NB4 (cell line): Measurements from ENCODE around the gene NCAM1.
A peak's percentile ranks its signal among the peaks of the same experiment; 100 is the strongest.

Experiments
- DNase-seq: peaks from one replicate; pipeline ENCODE4 v3.0.0; 2010; ENCODE audit warnings: low read depth
- H3K4me3 ChIP-seq: one replicate; pipeline ENCODE4 v1.5.1; 2011; ENCODE audit warnings: mild to moderate bottlenecking, low read depth, low read length, moderate library complexity
- CTCF ChIP-seq: IDR thresholded peaks from one replicate; pipeline ENCODE4 v1.5.1; 2012; ENCODE audit warnings: low read depth, low read length
- MYC ChIP-seq: IDR thresholded peaks from 2 replicates; pipeline ENCODE4 v1.6.1; 2011; ENCODE audit warnings: low read depth, low read length
- POLR2A ChIP-seq: IDR thresholded peaks from 2 replicates; pipeline ENCODE4 v1.6.1; 2011; ENCODE audit warnings: mild to moderate bottlenecking; ENCODE audit not compliant: insufficient read length; ENCODE audit errors: extremely low read depth
- TF ChIP-seq, protein P1 (sequence below): IDR thresholded peaks from 2 replicates; pipeline ENCODE4 v1.6.1; 2011; ENCODE audit warnings: low read depth, low read length

NCAM1 gene

DNA sequence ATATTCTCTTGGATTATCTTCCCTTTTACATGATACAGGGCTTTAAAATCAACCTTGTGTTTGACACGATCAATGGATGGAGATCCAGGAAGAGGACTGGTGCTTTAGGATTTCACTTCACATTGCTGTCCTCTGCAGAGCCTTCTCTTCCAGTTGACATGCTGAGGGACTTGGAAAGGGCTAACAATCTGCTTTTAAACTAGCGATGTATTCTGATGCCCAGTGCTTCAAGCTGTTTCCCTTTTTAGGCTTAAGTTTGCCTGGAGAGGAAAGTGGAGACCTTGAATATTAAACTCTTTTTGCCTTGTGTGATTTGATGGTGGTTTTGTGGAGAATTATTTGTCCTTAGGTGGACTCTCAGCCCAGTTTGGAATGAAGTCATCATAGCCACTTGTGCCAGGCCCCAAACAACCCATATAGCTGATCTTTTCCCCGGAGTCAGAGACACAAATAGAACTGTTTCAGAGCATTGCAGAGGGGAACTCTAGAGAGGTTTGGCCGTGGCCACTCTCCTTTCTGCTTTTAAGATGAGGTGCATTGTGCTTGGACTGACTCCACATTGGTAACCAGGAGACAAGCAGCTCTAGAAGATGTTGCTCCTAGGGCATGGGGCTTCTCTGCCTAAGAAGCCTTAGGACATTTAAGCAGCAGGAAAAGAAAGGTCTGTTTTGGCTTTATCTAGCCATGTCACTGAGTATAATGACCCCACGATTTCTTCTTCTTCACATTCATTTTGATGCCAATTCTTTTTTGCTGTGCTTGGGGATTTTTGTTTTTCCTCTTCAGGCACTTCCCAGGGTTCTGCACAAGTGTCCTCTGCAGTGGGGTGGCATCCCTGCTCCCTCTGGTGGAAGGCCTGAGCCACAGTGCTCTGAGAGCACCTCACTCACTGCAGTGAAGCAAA is 152.8 kb downstream of the NCAM1 start:
- TF ChIP-seq CTCF (peak; percentile 95), MYC (no peak)
- peak; percentile 74 for DNase-seq
- no peak overlapping the region for H3K4me3 ChIP-seq

DNA sequence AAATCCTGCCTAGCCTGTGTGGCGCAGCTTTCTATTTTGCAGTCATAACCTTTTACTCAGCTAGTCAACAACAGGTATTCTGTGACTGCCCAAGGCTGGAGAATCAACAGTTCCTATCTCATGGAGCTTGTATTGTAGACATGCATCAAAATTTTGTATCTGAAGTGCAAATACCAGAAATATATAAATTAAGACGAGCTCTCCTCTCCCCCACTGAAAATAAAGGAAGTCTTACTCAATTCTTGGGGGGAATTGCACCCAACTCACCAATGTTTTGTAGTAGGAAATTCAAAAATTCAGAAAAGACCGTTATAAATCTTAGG is 153.4 kb downstream of the NCAM1 start:
- DNase-seq = no peak
- no peak overlapping the region for H3K4me3 ChIP-seq
- TF ChIP-seq, protein P1, sequence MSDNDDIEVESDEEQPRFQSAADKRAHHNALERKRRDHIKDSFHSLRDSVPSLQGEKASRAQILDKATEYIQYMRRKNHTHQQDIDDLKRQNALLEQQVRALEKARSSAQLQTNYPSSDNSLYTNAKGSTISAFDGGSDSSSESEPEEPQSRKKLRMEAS = no peak
- TF ChIP-seq POLR2A (no peak), CTCF (no peak), MYC (no peak)

DNA sequence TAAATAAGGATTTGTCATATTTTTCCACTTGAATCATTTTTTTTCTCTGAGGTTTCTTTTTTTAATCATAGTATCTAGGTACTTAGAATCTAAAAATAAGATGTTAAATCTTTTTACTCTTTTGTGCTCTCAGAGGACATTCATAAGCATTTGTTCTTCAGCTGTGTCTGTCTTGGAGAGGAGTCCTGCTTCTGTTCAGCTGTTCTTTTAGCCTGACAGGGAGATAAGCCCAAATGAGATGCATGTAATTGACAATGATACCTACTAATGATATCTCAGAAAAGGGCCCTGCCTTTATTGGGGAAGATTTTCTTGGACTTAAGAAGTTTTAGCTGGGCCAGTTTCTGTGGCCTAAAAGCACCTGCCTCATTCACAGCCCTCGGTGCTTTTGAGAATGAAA is 156.9 kb downstream of the NCAM1 start:
- DNase-seq = no peak
- no peak overlapping the region for H3K4me3 ChIP-seq
- TF ChIP-seq MYC = no peak

DNA sequence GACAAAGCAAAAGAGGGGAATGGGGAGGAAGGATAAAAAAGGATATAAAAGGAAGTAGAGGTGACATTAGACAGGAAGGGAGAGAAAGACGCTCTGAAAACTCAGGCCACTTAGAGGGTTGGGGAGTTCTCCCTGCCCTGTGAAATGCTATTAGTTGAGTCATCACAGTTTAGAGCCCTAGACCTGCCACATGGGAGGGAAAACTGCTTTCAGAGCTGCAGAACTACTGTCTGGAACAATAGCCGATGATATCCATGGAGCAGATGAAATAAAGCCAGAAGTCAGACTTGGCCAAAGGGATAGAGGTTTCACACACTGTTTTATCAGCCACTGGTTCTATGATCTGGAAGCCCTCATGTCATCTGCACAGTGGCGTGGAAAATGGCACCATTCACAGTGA is 157.9 kb downstream of the NCAM1 start:
- TF ChIP-seq CTCF (no peak), MYC (no peak), POLR2A (no peak)
- TF ChIP-seq, protein P1 = no peak
- DNase-seq = peak; percentile 6
- no peak overlapping the region for H3K4me3 ChIP-seq

DNA sequence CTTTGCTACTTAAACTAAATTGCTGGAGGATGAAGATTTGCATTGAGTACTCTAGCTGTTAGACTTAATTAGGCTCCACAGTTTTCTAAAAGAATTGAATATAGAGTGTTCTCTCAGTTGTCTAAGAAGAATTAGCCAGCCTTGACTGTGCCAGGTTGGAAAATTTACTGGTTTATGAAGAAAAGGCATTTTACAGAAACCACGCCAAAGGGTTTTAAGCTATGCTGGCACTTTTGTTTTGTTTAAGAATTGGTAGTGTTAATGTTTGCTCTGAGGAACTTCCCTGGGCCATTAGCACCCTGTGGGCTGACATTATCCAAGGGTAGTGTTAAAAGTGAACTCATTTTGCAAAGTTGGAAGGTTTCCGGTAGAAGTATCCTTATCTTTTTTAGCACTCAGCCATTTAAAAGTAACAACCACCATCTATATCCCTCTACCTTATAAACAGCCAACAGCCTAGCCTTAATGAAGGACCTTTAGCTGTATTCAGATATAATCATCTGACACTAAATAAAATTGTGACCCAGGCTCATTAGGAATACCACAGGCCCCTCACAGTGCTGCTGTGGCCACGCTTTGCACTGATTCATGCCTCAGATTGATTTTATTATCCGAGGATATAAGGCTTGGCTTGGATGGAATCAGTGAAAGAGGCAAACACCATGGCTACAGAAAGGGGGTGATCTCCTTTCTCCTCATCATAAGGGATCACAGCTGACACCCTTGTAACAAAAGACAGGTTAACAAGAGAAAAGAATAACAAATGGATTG is 158.9 kb downstream of the NCAM1 start:
- no peak for DNase-seq
- no peak overlapping the region for H3K4me3 ChIP-seq
- TF ChIP-seq, protein P1 = no peak
- TF ChIP-seq CTCF = no peak
- no peak for TF ChIP-seq POLR2A
- TF ChIP-seq MYC = no peak

DNA sequence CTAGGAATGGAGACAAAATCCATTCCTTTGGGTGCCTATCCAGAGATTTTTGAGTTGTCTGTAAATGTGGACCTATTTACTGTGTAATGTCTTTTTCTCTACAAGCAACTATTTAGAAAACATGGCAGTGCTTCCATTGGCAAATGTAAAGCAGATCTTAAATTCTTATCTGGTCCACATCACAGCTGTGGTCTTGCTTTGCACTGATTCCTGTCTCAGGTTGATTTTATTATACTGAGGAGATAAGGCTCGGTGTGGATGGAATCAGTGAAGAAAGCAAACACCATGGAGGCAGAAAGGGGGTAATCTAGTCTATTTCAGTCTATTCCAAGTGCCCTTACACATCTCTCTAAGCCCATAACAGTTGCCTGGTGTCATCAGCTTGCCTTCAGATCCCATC is 160.5 kb downstream of the NCAM1 start:
- TF ChIP-seq, protein P1 = no peak
- no peak for TF ChIP-seq MYC
- TF ChIP-seq POLR2A = no peak
- no peak for TF ChIP-seq CTCF
- DNase-seq = no peak
- no peak overlapping the region for H3K4me3 ChIP-seq
